ENCODE measurements around the gene MCF2L.

MCF2L gene

DNA sequence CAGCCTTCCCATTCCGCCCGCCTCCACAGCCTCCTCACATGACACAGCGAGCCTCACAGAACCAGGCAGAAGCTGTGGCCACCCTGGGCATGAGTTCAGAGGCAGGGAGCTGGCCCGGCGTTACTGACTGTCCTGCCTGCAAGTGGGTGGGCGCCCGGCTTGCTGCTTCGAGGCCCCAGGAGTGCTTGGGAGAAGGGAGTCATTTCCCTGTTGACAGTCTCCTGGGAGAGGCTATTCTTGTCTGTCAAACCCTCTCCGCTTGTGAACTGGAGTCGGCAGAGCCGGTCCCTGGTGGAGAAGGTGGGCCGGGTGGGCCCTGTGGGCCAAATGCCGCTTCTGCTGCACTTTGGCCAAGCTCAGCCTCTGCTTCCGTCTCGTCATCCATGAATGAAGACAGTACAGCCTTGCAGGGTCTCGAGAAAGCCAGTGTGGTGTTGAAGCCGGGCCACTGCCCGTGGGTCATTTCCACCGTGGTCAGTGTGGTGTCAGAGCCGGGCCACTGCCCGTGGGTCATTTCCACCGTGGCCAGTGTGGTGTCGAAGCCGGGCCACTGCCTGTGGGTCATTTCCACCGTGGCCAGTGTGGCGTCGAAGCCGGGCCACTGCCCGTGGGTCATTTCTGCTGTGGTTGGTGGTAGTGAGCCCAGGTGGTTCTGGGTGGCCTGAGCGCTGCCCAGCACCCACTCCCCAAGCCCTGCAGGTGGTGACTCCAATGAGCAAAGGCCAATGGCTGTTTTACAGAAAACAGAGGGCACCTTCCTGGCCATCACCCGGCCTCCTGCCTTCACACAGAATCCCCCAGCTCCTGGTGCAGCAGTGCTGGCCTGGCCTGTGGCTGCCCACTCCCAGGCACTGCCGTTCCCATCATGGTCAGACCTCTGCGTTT lies 123.1 kb downstream of the MCF2L start:
- WGBS, 2 donors (ENCODE audit: extremely low coverage in 2 of 2, insufficient read length in 2 of 2, insufficient replicate concordance in 1 of 2): no CpG with 5 or more reads among the region's 33 CpGs
- Histone ChIP-seq H2AFZ (ENCODE audit: low read length) (no peak overlapping the region), H3K14ac (ENCODE audit: low read length) (no peak overlapping the region)

DNA sequence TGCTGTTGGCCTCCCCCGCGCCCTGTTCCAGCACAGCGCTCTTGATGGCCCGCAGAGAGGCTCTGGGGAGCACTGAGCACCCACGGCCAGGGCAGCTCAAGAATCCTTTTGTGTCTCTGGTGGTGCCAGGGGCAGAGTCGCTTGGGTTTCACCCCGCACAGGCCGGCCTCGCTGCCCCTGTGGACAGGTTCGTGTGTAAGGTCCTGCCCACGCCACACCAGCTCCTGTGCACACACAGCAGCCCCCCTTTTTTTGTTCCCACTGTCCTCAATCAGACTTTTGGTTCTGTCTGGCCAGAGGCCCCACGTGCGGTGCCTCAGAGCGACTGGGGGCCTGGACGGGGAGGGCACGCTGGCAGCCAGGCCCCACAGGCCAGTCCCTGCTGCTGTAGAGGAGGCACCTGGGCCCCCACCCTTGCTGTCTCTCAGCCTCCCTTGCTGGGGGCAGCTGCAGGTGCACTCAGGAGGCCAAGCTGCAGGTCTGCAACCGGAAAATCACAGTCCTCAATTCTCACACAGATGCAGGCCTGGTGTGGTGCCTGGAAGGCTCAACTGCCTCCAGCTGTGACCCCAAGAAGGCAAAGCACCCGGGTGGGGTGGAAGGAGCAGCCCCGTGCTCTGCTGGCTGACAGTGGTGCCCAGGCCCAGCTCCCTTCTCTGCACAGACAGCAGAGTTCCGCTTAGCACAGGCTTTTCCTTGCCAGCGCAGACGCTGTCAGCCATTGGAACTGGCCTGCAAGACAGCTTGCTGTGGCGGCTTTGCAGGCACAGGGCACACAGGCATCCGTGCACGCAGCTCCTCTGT lies 124.0 kb downstream of the MCF2L start:
- H3K9ac ChIP-seq (ENCODE audit: low read depth, low read length, poor library complexity): peak overlapping the region; percentile 70
- peaks cover 11 to 18% of the 10 kb centered on the region in 2 donors for H3K36me3 ChIP-seq (replicated peaks in 1 of 2; ENCODE audit: control insufficient read depth in 2 of 2, insufficient read depth in 2 of 2, low read length in 2 of 2)
- H3K79me1 ChIP-seq (ENCODE audit: low read depth, low read length): no peaks in the 10 kb centered on the region
- no peak overlapping the region for H3K14ac ChIP-seq (ENCODE audit: low read length)
- no peak overlapping the region for H3K4me3 ChIP-seq (ENCODE audit: low read length in 2 of 2)
- no peak overlapping the region for H2AFZ ChIP-seq (ENCODE audit: low read length)
- no peak overlapping the region for H2BK120ac ChIP-seq (ENCODE audit: low read depth, low read length)
- no peak overlapping the region for H2AK5ac ChIP-seq (ENCODE audit: low read depth, low read length)
- no peaks in the 10 kb centered on the region for H3K27me3 ChIP-seq (ENCODE audit: control insufficient read depth in 3 of 3, insufficient read depth in 3 of 3, low read depth in 1 of 3, low read length in 3 of 3)
- no peak overlapping the region for H2BK12ac ChIP-seq (ENCODE audit: low read length)
- no peak for DNase-seq (ENCODE audit: low spot score)
- H2BK5ac ChIP-seq (ENCODE audit: low read length): no peak overlapping the region
- H4K8ac ChIP-seq (ENCODE audit: low read depth, low read length): no peak overlapping the region
- peaks cover 0 to 6% of the 10 kb centered on the region in 2 donors for H3K4me1 ChIP-seq (ENCODE audit: control insufficient read depth in 2 of 2, insufficient read depth in 1 of 2, low read depth in 1 of 2, low read length in 2 of 2)
- H3K4me2 ChIP-seq (ENCODE audit: insufficient read depth, low read length, poor library complexity, severe bottlenecking): no peak overlapping the region
- no CpG with 5 or more reads among the region's 25 CpGs for WGBS, 2 donors (ENCODE audit: extremely low coverage in 2 of 2, insufficient read length in 2 of 2, insufficient replicate concordance in 1 of 2)
- no peak overlapping the region for H3K27ac ChIP-seq (replicated peaks; ENCODE audit: low read length)
- no peak overlapping the region for H4K91ac ChIP-seq (ENCODE audit: low read depth, low read length, poor library complexity)
- H3K18ac ChIP-seq (ENCODE audit: low read length): peak overlapping the region; percentile 38
- peak overlapping the region; percentile 66 for H3K4ac ChIP-seq (ENCODE audit: low read length)
- H3K23ac ChIP-seq (ENCODE audit: low read depth, low read length, poor library complexity): peak overlapping the region; percentile 31
- no peaks in the 10 kb centered on the region for H3K9me3 ChIP-seq (replicated peaks in 1 of 2; ENCODE audit: control insufficient read depth in 2 of 2, insufficient read depth in 1 of 2, low read depth in 1 of 2, low read length in 2 of 2)
- H2BK15ac ChIP-seq (ENCODE audit: low read length): no peak overlapping the region

More for the DNA sequence above, 123.1 kb downstream of the MCF2L start:
- H3K9me3 ChIP-seq (replicated peaks in 1 of 2; ENCODE audit: control insufficient read depth in 2 of 2, insufficient read depth in 1 of 2, low read depth in 1 of 2, low read length in 2 of 2): no peaks in the 10 kb centered on the region
- H3K18ac ChIP-seq (ENCODE audit: low read length): peak overlapping the region; percentile 28
- no peak overlapping the region for H2BK120ac ChIP-seq (ENCODE audit: low read depth, low read length)
- H3K9ac ChIP-seq (ENCODE audit: low read depth, low read length, poor library complexity): no peak overlapping the region
- H3K23ac ChIP-seq (ENCODE audit: low read depth, low read length, poor library complexity): no peak overlapping the region
- H3K27me3 ChIP-seq (ENCODE audit: control insufficient read depth in 3 of 3, insufficient read depth in 3 of 3, low read depth in 1 of 3, low read length in 3 of 3): no peaks in the 10 kb centered on the region
- no peak overlapping the region for H3K4me2 ChIP-seq (ENCODE audit: insufficient read depth, low read length, poor library complexity, severe bottlenecking)
- no peak overlapping the region for H2BK12ac ChIP-seq (ENCODE audit: low read length)
- H3K27ac ChIP-seq (replicated peaks; ENCODE audit: low read length): no peak overlapping the region
- H3K36me3 ChIP-seq (replicated peaks in 1 of 2; ENCODE audit: control insufficient read depth in 2 of 2, insufficient read depth in 2 of 2, low read length in 2 of 2): peaks cover 18 to 26% of the 10 kb centered on the region in 2 donors
- DNase-seq (ENCODE audit: low spot score): no peak
- no peaks in the 10 kb centered on the region for H3K79me1 ChIP-seq (ENCODE audit: low read depth, low read length)
- H3K4me3 ChIP-seq (ENCODE audit: low read length in 2 of 2): no peak overlapping the region
- no peak overlapping the region for H2BK15ac ChIP-seq (ENCODE audit: low read length)
- no peak overlapping the region for H4K91ac ChIP-seq (ENCODE audit: low read depth, low read length, poor library complexity)
- H3K4me1 ChIP-seq (ENCODE audit: control insufficient read depth in 2 of 2, insufficient read depth in 1 of 2, low read depth in 1 of 2, low read length in 2 of 2): peaks cover 0 to 6% of the 10 kb centered on the region in 2 donors
- no peak overlapping the region for H3K4ac ChIP-seq (ENCODE audit: low read length)
- no peak overlapping the region for H4K8ac ChIP-seq (ENCODE audit: low read depth, low read length)
- no peak overlapping the region for H2BK5ac ChIP-seq (ENCODE audit: low read length)
- H2AK5ac ChIP-seq (ENCODE audit: low read depth, low read length): no peak overlapping the region

DNA sequence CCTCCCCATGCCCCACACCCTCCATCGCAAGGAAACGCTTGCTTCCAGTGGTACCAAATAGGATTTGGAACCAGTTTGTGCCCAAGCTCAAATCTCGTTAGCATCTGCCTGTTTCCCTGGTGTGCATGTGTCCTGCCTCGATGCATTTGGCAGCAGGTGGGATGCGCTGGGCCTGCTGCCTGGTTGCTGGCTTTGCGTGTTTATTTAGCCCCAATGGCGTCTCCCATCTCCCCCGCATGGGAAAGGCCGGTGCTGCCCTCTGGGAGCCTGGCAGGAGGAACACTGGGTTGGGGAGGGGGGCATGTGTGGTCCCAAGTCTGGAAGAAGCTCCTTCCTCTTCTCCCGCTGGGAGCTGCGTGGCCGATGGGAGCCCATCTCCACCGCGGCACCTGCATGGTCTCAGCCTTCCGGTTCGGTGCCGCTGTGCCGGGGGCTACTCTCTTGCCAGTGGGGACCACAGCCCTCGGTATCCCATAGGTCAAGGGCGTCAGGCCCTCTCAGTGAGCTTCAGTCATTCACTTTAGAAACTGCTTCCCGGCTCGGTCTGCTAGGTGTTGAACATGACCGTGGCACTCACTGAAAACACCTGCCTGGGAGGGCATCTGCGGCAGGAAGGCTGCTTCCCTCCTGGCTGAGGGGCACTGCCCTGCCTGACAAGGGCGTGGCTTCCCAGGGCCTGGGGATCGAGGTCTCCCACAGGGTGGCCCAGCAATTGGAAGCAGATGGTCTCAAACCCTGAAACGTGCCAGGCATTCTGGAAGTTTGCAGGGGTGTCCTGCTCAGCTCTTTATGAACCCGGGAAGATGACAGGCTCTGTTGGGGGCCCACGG lies 124.8 kb downstream of the MCF2L start:
- no peaks in the 10 kb centered on the region for H3K79me1 ChIP-seq (ENCODE audit: low read depth, low read length)
- peak overlapping the region; percentile 30 for H4K91ac ChIP-seq (ENCODE audit: low read depth, low read length, poor library complexity)
- DNase-seq (ENCODE audit: low spot score): no peak
- H2BK15ac ChIP-seq (ENCODE audit: low read length): no peak overlapping the region
- H3K27me3 ChIP-seq (ENCODE audit: control insufficient read depth in 3 of 3, insufficient read depth in 3 of 3, low read depth in 1 of 3, low read length in 3 of 3): no peaks in the 10 kb centered on the region
- H3K23ac ChIP-seq (ENCODE audit: low read depth, low read length, poor library complexity): peak overlapping the region; percentile 73
- H2AFZ ChIP-seq (ENCODE audit: low read length): no peak overlapping the region
- no peak overlapping the region for H2BK120ac ChIP-seq (ENCODE audit: low read depth, low read length)
- no peak overlapping the region for H3K4me3 ChIP-seq (ENCODE audit: low read length in 2 of 2)
- H2BK5ac ChIP-seq (ENCODE audit: low read length): peak overlapping the region; percentile 53
- H3K27ac ChIP-seq (replicated peaks; ENCODE audit: low read length): no peak overlapping the region
- peaks cover 0 to 4% of the 10 kb centered on the region in 2 donors for H3K9me3 ChIP-seq (replicated peaks in 1 of 2; ENCODE audit: control insufficient read depth in 2 of 2, insufficient read depth in 1 of 2, low read depth in 1 of 2, low read length in 2 of 2)
- WGBS, 2 donors (ENCODE audit: extremely low coverage in 2 of 2, insufficient read length in 2 of 2, insufficient replicate concordance in 1 of 2): no CpG with 5 or more reads among the region's 29 CpGs
- H3K9ac ChIP-seq (ENCODE audit: low read depth, low read length, poor library complexity): peak overlapping the region; percentile 60
- H3K36me3 ChIP-seq (replicated peaks in 1 of 2; ENCODE audit: control insufficient read depth in 2 of 2, insufficient read depth in 2 of 2, low read length in 2 of 2): peaks cover 6 to 10% of the 10 kb centered on the region in 2 donors
- H4K8ac ChIP-seq (ENCODE audit: low read depth, low read length): no peak overlapping the region
- peak overlapping the region; percentile 75 for H3K14ac ChIP-seq (ENCODE audit: low read length)
- H2AK5ac ChIP-seq (ENCODE audit: low read depth, low read length): no peak overlapping the region
- H3K4me2 ChIP-seq (ENCODE audit: insufficient read depth, low read length, poor library complexity, severe bottlenecking): no peak overlapping the region
- H3K4ac ChIP-seq (ENCODE audit: low read length): no peak overlapping the region
- peak overlapping the region; percentile 66 for H2BK12ac ChIP-seq (ENCODE audit: low read length)
- H3K4me1 ChIP-seq (ENCODE audit: control insufficient read depth in 2 of 2, insufficient read depth in 1 of 2, low read depth in 1 of 2, low read length in 2 of 2): peaks cover 2 to 6% of the 10 kb centered on the region in 2 donors
- H3K18ac ChIP-seq (ENCODE audit: low read length): peak overlapping the region; percentile 13

All from neuronal stem cell (in vitro differentiated cells).